ENCODE measurements around the gene PRKCB. TPM values are rescaled to one million over a fixed set of nuclear protein-coding genes. Genes with fewer than 3 reads are reported as not detected.
"Not testable (repeated sequence)": the region's sequence is repeated elsewhere in the genome, so short reads cannot be mapped to it uniquely, and the experiment has no call there.

The PRKCB gene
- total RNA-seq, 2 experiments from 2014 or later = 57.5 to 83.8 TPM

DNA sequence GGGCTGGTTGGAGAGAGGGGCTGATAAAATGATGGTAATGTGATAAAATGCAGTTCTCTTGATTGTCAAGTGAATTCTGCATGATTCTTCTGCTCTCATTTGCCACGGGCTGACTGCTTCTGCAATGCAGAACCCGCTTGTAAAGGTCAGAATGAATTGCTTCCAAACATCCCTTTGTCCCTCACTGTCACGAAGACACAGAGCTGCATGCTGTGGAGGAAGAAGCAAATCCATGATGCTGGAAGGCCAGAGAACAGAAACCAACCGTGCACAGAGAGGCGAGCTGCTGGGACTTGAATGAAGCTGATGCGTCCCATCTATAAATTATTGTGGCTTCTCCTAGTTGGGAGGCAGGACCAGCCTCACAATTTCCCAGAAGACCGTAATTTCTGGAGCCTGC is 171.6 kb downstream of the PRKCB start:
- Mint-ChIP-seq H3K36me3 (ENCODE audit: low read depth) (peaks cover 4% of the 10 kb centered on the region), H3K4me3 (no peak overlapping the region), H3K27ac (no peak overlapping the region), H3K9me3 (ENCODE audit: low read depth) (no peaks in the 10 kb centered on the region), H3K4me1 (peaks cover 28% of the 10 kb centered on the region), H3K27me3 (no peaks in the 10 kb centered on the region)
- DNase-seq = no peak
- ChIA-PET POLR2A (no interaction called here), CTCF (interaction anchor here (1.0 to 2.6 kb wide), 3 partner anchors 130 to 206 kb away, joined by 5 to 12 read pairs (median 8); no protein-coding TSS in a partner anchor)
- intact Hi-C loops (cut with DNase I, micrococcal nuclease) = no loop called here
- no peak for ATAC-seq

DNA sequence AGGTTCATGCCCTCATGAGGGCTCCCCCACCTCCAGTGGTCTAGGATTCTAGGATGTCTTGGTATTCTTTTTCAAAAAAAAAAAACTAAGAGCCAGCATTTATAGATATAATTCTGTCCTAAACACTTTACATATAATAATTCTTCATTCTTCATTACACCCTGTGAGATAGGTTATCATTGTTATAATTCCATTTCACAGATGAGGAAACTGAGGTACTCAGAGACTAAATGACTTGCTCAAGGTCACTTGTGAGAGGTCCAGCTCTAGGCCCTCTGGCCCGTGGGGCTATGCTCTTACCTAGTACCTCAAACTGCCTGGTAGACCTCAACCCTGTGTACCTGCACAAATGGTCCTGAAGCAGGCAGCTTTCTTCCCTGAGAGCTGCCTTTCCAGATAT is 172.2 kb downstream of the PRKCB start:
- no peak for ATAC-seq
- intact Hi-C loops (cut with DNase I, micrococcal nuclease) = no loop called here
- Mint-ChIP-seq H3K4me1 (peaks cover 28% of the 10 kb centered on the region), H3K36me3 (ENCODE audit: low read depth) (peaks cover 4% of the 10 kb centered on the region), H3K9me3 (ENCODE audit: low read depth) (no peaks in the 10 kb centered on the region), H3K27me3 (no peaks in the 10 kb centered on the region), H3K4me3 (no peak overlapping the region), H3K27ac (no peak overlapping the region)
- no peak for DNase-seq
- CTCF ChIA-PET = interaction anchor here (0.8 to 2.6 kb wide), 3 partner anchors 9 to 207 kb away, joined by 3 to 12 read pairs (median 6); no protein-coding TSS in a partner anchor
- POLR2A ChIA-PET = no interaction called here

DNA sequence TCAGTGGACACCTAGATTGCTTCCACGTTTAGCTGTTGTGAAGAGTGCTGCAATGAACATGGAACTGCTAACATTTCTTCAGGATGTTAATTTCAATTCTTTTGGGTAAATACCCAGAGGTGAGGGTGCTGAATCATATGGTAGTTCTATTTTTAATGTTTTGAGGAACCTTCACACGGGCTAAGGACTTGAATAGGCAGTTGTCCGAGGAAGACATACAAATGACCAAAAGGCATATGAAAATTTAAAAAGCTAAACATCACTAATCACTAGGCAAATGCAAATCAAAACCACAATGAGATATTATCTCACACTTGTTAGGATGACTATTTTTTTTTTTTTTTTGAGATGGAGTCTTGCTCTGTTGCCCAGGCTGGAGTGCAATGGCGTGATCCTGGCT is 173.3 kb downstream of the PRKCB start:
- DNase-seq (no peak), ATAC-seq (no peak)
- CTCF ChIA-PET = interaction anchor here (0.6 to 3.4 kb wide), 9 partner anchors 10 to 243 kb away, joined by 3 to 68 read pairs (median 6); no protein-coding TSS in a partner anchor
- peaks cover 4% of the 10 kb centered on the region for H3K36me3 Mint-ChIP-seq (ENCODE audit: low read depth)
- H3K27me3 Mint-ChIP-seq = no peaks in the 10 kb centered on the region
- intact Hi-C loops (cut with DNase I, micrococcal nuclease) = no loop called here
- POLR2A ChIA-PET = no interaction called here
- no peaks in the 10 kb centered on the region for H3K9me3 Mint-ChIP-seq (ENCODE audit: low read depth)
- no peak overlapping the region for H3K4me3 Mint-ChIP-seq
- no peak overlapping the region for H3K27ac Mint-ChIP-seq
- H3K4me1 Mint-ChIP-seq = peaks cover 37% of the 10 kb centered on the region

DNA sequence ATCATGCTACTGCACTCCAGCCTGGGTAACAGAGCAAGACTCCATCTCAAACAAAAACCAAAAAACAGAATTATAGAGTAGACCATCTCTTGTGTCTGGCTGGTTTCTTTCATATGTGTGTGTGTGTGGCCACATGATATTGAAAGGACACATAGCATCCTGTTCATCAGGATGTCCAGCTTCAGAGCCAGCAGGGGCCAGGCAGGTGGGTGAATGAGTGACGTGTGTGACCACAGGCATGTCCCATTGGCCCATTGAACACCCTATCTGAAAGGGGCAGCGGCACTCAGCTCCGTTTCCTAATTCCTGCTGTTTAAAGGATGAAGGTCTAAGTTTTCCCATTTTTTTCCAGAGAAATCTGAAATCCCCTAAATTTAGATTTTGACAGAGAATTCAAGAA is 174.2 kb downstream of the PRKCB start:
- intact Hi-C loops (cut with DNase I, micrococcal nuclease) = loop anchor here (1.0 to 5.0 kb wide), 6 partner anchors 27 to 207 kb away; no protein-coding TSS in a partner anchor
- ChIA-PET CTCF (interaction anchor here (0.5 to 3.4 kb wide), 58 partner anchors 8 to 495 kb away, joined by 3 to 68 read pairs (median 4); partner anchors contain the start of gene PRKCB), POLR2A (interaction anchor here (0.7 to 1.0 kb wide), 4 partner anchors 10 to 206 kb away, joined by 3 to 4 read pairs (median 3); no protein-coding TSS in a partner anchor)
- no peak for ATAC-seq
- H3K27me3 Mint-ChIP-seq = no peaks in the 10 kb centered on the region
- DNase-seq = no peak
- peaks cover 43% of the 10 kb centered on the region for H3K4me1 Mint-ChIP-seq
- H3K9me3 Mint-ChIP-seq (ENCODE audit: low read depth) = no peaks in the 10 kb centered on the region
- H3K4me3 Mint-ChIP-seq = no peak overlapping the region
- H3K36me3 Mint-ChIP-seq (ENCODE audit: low read depth) = peaks cover 4% of the 10 kb centered on the region
- no peak overlapping the region for H3K27ac Mint-ChIP-seq

DNA sequence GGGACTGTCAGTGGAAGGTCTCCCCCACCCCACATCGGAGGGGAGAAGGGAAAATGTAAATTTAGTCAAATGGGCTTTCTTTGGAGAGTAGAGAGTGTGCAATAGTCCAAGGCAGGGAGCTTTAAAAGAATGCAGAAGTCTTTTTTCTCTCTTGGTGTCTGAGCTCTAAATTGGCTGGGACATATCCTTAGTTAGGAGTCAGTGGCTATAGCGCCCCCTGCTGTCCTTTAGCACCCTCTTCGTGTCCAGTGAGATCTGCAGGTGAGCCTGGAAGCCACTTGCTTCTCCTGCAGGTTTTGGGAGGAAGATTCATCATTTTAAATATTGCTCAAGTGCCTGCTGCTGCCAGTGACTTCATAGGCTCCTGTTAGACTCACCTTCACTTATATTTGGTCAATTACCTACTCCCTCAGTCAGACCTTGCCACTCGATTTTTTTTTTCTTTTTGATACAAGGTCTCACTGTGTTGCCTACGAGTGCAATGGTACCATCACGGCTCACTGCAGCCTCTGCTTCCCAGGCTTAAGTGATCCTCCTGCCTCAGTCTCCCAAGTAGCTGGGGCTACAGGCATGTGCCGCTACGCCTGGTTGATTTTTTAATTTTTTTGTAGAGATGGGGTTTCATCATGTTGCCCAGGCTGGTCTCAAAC is 174.8 kb downstream of the PRKCB start:
- Mint-ChIP-seq H3K36me3 (ENCODE audit: low read depth) (peaks cover 4% of the 10 kb centered on the region), H3K27ac (no peak overlapping the region), H3K27me3 (no peaks in the 10 kb centered on the region), H3K9me3 (ENCODE audit: low read depth) (no peaks in the 10 kb centered on the region), H3K4me3 (no peak overlapping the region), H3K4me1 (peaks cover 46% of the 10 kb centered on the region)
- intact Hi-C loops (cut with DNase I, micrococcal nuclease) = loop anchor here (1.0 to 5.0 kb wide), 6 partner anchors 26 to 207 kb away; no protein-coding TSS in a partner anchor
- ATAC-seq (peak; percentile 54), DNase-seq (peak; percentile 90)
- CTCF ChIA-PET = interaction anchor here (0.5 to 3.4 kb wide), 58 partner anchors 9 to 576 kb away, joined by 3 to 68 read pairs (median 4); partner anchors contain the start of gene PRKCB
- POLR2A ChIA-PET = interaction anchor here (0.7 to 1.0 kb wide), 5 partner anchors 11 to 207 kb away, joined by 3 to 4 read pairs (median 3); no protein-coding TSS in a partner anchor

DNA sequence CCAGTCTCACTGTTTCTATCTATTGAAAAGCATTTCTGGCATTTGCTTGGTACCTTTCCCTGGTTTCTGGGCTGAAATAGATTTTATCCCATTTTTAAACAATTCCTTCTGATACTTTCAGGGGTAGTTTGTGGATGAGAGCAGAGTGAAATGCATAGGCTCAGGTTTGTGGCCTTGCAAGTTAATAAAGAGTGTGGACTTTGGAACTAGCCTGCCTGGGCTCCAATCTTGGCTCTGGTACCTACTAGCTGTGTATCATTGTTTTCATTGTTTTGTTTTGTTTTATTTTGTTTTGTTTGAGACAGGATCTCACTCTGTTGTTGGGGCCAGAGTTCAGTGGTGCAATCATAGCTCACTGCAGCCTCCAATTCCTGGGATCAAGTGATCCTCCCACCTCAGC is 175.5 kb downstream of the PRKCB start:
- no peak overlapping the region for H3K4me3 Mint-ChIP-seq
- DNase-seq = no peak
- CTCF ChIA-PET = interaction anchor here (0.6 to 3.4 kb wide), 11 partner anchors 20 to 208 kb away, joined by 3 to 68 read pairs (median 8); no protein-coding TSS in a partner anchor
- intact Hi-C loops (cut with DNase I, micrococcal nuclease) = loop anchor here (2.0 to 5.0 kb wide), 4 partner anchors 26 to 134 kb away; no protein-coding TSS in a partner anchor
- no peaks in the 10 kb centered on the region for H3K9me3 Mint-ChIP-seq (ENCODE audit: low read depth)
- peaks cover 43% of the 10 kb centered on the region for H3K4me1 Mint-ChIP-seq
- no peaks in the 10 kb centered on the region for H3K27me3 Mint-ChIP-seq
- ATAC-seq = no peak
- POLR2A ChIA-PET = interaction anchor here (0.8 kb wide), 1 partner anchor 89 kb away, joined by 3 read pairs; no protein-coding TSS in a partner anchor
- peaks cover 4% of the 10 kb centered on the region for H3K36me3 Mint-ChIP-seq (ENCODE audit: low read depth)
- H3K27ac Mint-ChIP-seq = no peak overlapping the region

DNA sequence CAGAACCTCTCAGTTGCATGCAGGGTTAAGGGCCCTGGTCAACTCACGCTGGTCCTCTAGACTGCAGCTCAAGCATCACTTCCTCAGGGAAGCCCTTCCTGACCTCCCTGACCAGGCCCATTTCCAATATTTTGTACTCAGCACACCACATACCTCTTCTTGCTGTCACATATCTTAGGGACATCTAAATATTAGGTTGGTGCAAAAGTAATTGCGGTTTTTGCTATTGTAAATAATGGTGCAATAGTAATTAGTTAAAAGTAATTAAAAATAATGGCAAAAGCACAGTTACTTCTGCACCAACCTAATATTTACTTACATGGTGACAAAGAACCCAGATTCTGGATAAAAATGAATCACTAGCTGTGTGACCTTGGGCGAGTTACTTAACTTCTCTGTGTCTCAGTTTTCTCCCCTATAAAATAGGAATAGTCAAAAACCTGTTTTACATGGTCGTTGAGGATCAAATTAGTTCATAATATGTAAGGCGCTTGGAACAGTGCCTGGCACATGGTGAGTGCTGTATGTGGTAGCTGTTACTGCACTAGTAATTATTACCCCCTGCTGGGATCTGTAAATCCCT is 177.4 kb downstream of the PRKCB start:
- Mint-ChIP-seq H3K4me3 (no peak overlapping the region), H3K9me3 (ENCODE audit: low read depth) (no peaks in the 10 kb centered on the region), H3K27ac (no peak overlapping the region), H3K27me3 (no peaks in the 10 kb centered on the region), H3K36me3 (ENCODE audit: low read depth) (peaks cover 2% of the 10 kb centered on the region), H3K4me1 (peaks cover 53% of the 10 kb centered on the region)
- ChIA-PET POLR2A (no interaction called here), CTCF (interaction anchor here (0.6 to 6.0 kb wide), 5 partner anchors 23 to 541 kb away, joined by 3 to 35 read pairs (median 5); no protein-coding TSS in a partner anchor)
- DNase-seq (no peak), ATAC-seq (no peak)
- intact Hi-C loops (cut with DNase I, micrococcal nuclease) = loop anchor here in 1 of 2 experiments (5.0 kb wide), 1 partner anchor 61 kb away; no protein-coding TSS in a partner anchor

DNA sequence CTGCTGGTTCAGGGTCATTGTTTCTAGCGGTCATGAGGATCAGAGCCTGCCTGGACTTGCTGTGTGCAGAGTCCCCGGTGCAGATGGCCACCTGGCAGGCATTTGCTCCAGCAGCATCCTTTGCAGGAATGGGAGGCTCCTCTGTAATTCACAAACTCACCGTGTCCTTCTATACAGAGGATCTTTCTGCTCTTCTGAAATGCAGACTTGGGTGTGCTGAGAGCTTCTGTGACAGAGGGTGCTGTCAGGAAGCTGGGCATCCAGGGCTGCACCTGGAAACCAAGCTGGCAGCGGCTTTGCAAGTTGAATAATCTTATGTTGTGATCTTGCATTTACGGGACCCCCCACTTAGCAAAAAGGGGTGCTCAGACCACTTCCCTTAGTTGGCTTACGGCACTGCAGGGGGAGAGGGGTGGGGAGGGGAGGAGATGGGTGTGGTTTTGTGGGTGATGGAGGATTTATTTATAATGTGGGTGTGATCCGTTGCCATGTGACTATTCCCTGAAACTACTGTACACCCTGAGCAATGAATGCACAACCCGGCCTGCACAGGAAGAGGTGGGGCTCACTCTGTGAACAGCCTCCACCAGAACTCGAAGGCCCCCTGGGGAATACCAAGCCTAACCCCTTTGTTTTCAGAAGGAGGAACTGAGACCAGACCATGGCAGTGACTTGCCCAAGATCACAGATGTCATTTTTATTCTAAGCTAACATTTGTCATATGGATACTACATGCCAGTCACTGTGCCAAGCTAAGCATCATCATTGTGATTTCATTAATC is 178.3 kb downstream of the PRKCB start:
- ChIA-PET POLR2A (interaction anchor here (1.4 kb wide), 1 partner anchor 186 kb away, joined by 3 read pairs; no protein-coding TSS in a partner anchor), CTCF (interaction anchor here (0.6 to 6.0 kb wide), 13 partner anchors 22 to 540 kb away, joined by 3 to 35 read pairs (median 4); no protein-coding TSS in a partner anchor)
- H3K4me1 Mint-ChIP-seq = peaks cover 47% of the 10 kb centered on the region
- intact Hi-C loops (cut with DNase I, micrococcal nuclease) = loop anchor here in 1 of 2 experiments (5.0 kb wide), 1 partner anchor 62 kb away; no protein-coding TSS in a partner anchor
- DNase-seq = peak; percentile 80
- ATAC-seq = peak; percentile 95
- H3K27me3 Mint-ChIP-seq = no peaks in the 10 kb centered on the region
- no peaks in the 10 kb centered on the region for H3K9me3 Mint-ChIP-seq (ENCODE audit: low read depth)
- H3K4me3 Mint-ChIP-seq = no peak overlapping the region
- H3K27ac Mint-ChIP-seq = peak overlapping the region; percentile 74
- H3K36me3 Mint-ChIP-seq (ENCODE audit: low read depth) = no peaks in the 10 kb centered on the region

DNA sequence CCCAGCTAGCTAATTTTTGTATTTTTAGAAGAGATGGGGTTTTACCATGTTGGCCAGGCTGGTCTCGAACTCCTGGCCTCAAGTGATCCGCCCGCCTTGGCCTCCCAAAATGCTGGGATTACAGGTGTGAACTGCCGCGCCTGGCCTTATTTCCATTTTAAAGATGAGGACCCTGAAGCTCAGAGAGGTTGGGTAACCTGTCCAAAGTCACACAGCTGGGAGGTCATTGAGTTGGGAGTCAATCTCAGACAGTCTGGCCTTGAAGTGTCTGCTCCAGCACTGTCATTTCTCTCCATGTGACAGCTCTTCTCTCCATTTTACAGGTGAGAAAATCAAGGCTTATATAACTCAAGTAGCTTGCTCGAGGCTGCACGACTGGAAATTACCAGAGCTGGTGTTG is 179.2 kb downstream of the PRKCB start:
- ATAC-seq; H3K9me3 Mint-ChIP-seq (ENCODE audit: low read depth); H3K27me3 Mint-ChIP-seq; DNase-seq; H3K36me3 Mint-ChIP-seq (ENCODE audit: low read depth); H3K4me3 Mint-ChIP-seq: not testable (repeated sequence)
- ChIA-PET CTCF (interaction anchor here (0.6 to 6.0 kb wide), 14 partner anchors 12 to 224 kb away, joined by 3 to 35 read pairs (median 4); no protein-coding TSS in a partner anchor), POLR2A (interaction anchor here (1.4 kb wide), 1 partner anchor 187 kb away, joined by 3 read pairs; no protein-coding TSS in a partner anchor)
- Mint-ChIP-seq H3K27ac (peak overlapping the region; percentile 33), H3K4me1 (peaks cover 44% of the 10 kb centered on the region)
- intact Hi-C loops (cut with DNase I, micrococcal nuclease) = loop anchor here in 1 of 2 experiments (5.0 kb wide), 1 partner anchor 63 kb away; no protein-coding TSS in a partner anchor

DNA sequence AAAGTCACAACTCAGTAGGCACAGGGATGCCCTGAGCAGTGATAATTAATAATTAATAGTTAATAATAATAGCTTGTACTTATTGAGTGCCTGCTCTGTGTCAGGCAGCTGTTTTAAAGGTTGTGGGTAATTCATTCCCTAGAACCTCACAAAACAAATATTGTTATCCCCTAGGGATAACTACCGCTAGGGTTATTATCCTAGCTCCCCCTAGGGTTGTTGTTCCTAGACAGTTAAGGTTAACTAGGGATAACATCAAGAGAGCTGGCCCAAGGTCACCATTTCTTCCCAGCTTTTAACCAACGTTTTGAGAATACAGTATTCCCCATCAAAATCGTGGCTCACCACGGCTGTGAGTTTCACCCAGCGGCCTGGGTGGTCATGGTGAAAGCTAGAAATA is 180.1 kb downstream of the PRKCB start:
- Mint-ChIP-seq H3K4me3 (no peak overlapping the region), H3K9me3 (ENCODE audit: low read depth) (no peaks in the 10 kb centered on the region), H3K27me3 (no peaks in the 10 kb centered on the region), H3K4me1 (peaks cover 38% of the 10 kb centered on the region), H3K27ac (no peak overlapping the region), H3K36me3 (ENCODE audit: low read depth) (no peaks in the 10 kb centered on the region)
- DNase-seq = no peak
- ChIA-PET CTCF (interaction anchor here (0.8 to 6.0 kb wide), 9 partner anchors 11 to 218 kb away, joined by 3 to 35 read pairs (median 3); no protein-coding TSS in a partner anchor), POLR2A (interaction anchor here (0.6 kb wide), 1 partner anchor 1085 kb away, joined by 5 read pairs; no protein-coding TSS in a partner anchor)
- no peak for ATAC-seq
- intact Hi-C loops (cut with DNase I, micrococcal nuclease) = no loop called here
